Dermis microvascular lymphatic vessel endothelial cell (primary cell): ENCODE results near the gene PRR36. TPM values are rescaled to one million over a fixed set of nuclear protein-coding genes. Genes with fewer than 3 reads are reported as not detected.

Source experiments
- DNase-seq, 2 donors: peaks; one replicate each; pipeline versions ENCODE4 v3.0.0 to v3.0.0-alpha.2; 2010; ENCODE audit warnings: low read depth in 2 of 2
- total RNA-seq: library from RNA; depleted of rRNA; stranded (reverse); fragments of >200 nt; gene quantifications from 2 replicates; pipeline ENCODE4 v1.2.1, GENCODE V29; 2014

Gene PRR36
- total RNA-seq, 1 donor from 2014 or later = not detected

DNA sequence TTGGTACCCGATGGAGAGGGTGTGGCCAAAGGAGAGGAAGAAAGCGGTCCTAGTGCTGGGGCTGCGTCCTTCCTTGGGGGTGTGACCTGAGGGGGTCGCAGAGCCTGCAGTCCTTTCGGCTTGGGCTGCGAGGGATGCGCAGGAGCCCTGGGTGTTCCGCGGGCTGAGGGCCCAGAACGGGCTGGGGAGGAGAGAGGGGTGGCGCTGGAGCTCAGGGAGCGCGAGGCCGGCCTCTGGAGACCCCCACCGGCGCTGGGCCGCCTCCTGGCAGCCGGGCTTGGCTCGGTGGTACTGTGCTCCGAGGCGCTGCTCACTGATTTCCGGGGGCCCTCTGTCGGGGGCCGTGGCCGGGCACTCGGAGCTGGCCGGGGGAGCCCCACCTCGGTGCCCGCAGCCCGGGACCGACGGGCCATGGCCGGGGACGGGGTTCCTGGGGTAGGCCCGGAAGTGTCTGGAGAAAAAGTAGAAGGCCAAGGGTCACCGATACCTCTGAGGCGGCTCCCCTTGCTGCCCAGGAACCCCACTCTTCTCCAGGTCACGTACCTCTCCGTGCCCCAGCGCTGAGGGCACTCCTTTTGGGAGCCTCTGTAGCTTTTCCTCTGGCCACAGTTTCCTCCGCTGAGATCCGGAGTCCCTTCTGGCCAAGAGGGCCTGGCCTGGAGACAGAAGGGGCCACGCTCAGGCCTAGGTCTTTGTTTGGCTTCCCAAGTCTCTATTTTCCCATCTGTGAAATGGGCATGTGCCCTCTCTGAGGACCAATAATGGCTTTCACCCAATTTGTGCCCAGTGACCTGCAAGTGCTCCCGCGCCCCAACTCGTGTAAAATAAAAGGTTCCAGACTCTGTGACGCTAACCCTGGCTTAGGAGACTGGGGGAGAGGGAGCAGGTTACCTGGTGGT lies 1.6 kb downstream of the PRR36 start:
- DNase-seq = no peak

DNA sequence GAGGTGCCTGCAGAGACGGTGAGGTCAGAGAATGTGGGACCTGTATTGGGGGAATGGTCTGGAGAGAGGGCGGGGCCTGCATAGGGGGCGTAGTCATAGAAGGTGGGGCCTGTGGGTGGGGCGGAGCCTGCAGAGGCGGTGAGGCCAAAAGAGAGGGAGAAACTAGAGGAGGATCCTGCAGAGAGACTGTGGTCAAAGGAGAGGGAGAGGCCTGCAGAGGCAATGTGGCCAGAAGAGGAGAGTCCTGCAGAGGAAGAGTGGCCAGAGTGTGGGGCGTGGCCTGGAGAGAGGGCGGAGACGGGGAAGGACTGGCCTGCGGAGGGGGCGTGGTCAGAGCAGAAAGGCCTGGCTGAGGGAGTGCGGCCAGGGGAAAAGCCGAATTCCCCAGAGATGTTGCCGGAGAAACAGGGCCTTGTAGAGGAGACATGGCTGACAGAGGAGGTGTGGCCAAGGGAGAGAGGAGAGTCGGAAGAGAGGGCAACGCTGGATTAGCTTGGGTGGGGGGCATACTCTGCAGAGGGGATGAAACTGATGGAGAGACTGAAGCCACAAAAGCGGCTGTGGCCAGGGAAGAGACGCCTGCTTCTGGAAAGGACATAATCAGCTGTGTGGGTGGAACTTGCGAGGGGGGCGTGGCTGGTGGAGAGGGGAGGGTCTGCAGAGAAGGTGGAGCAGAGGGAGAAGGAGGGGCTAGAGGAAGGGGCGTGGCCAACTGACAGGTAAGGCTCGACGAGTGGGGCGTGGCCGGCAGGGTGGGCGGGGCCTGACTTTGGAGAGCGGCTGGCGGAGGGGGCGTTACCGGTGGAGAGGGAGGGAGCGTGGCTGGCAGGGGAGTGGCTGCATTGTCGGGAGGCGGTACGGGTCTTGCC lies 2.5 kb downstream of the PRR36 start:
- peak in 1 of 2 donors; percentile 66 for DNase-seq

DNA sequence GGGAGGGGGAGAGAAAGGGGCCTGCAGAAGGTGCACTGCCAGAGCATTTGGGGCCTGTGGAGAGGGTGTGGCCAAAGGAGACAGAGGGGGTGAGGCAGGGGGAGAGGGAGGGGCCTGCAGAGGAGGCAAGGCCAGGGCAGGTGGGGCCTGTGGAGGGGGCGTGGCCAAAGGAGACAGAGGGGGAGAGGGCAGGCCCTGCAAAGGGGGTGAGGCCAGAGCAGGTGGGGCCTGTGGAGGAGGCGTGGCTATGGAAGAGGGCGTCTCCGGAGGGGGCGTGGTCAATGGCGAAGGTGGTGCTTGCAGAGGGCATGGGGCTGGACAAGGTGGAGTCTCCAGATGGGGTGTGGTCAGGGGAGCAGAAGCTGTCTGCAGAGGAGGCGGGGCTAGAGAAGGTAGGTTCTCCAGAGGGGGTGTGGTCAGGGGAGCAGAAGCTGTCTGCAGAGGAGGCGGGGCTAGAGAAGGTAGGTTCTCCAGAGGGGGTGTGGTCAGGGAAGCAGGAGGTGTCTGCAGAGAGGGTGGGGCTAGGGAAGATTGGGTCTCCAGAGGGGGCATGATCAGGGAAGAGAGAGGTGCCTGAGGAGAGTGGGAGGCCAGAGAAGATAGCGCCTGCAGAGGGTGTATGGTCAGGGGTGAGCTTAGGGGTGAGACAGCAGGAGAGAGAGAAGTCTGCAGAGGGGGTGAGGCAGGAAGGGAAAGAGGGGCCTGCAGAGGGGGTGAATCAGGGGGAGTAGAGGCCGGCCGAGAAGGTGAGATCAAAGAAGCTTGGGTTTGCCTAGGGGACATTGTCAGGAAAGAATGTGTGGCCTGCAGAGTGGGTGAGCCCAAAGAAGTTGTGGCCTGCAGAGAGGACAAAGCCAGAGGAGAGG lies 3.4 kb downstream of the PRR36 start:
- peak in 1 of 2 donors; percentile 56 for DNase-seq

- peak in 1 of 2 donors; percentile 40 for DNase-seq
Measured at GRCh38 chr19:7869910-7870511, 4.2 kb downstream of the PRR36 start.

GRCh38 chr19:7869453-7869909 lies 4.7 kb downstream of the PRR36 start:
- peak in 1 of 2 donors; percentile 55 for DNase-seq

DNA sequence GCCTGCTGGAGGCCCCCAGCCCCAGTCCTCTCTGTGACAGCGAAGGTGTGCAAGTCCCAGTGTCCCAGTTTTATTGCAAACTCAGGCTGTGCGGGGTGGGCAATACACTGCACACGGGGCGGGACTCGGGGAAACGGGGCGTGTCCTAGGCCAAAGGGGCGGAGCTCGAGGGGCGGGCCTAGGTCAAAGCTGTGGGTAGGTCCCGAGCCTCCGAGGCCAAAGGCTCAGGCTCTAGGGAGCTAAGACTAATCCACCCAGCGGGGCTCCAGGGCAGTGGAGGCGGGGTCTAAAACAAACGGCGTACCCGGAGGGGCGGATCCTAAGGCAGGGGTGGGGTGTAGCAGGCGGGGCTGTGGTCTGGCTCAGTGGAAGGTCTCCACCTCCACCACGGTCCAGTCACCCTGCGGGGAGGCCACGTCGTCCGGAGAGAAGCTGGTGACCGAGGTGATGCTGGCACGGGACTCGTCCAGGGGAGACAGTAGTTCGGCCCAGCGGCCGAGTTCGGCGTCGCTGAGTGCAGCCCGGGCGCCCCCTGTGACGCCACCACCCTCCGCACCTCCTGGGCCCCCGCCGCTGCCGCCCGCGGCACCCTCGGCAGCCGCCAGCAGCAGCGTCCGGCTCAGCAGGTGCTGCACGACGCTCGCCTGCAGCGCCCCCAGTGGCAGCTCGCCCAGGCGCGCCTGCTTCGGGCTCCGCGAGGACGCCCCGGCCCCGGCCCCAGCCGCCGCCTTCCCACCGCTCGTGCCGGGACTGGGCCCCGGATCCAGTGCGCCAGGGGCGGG lies 5.3 kb downstream of the PRR36 start:
- DNase-seq = peak in 1 of 2 donors; percentile 67

GRCh38 chr19:7868326-7868670 lies 5.9 kb downstream of the PRR36 start:
- DNase-seq = no peak

DNA sequence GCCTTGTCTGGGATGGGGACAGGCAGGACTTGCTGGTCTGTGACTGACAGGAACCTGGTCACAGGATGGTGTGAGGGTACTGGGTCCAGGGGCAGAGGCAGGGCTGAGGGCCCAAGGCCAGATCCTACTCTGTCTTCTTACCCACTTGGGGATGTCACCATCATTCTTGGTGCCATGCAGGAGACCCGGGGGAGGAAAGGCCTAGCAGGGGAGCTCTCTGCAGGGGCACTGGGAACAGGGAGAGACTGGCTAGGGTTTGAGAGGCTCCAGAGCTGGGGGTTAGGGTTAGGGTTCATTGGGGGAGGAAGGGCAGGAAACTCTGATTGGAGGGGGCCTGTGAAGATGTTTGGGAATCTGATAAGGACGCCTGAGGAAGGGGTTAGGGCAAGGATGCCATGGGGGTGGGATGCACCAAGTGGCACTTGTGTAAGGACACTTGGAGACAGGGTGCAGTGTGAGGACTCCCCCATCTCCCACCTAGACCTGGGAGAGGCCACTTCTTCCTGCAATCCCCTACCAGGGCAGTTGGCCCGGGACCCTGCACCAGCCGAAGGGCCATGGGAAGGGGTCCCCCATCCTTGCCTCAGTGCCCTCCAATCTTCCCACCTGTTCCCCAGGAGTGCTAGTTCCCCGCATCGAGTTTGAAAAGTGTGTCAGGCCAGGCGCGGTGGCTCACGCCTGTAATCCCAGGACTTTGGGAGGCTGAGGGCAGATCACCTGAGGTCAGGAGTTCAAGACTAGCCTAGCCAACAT lies 6.9 kb downstream of the PRR36 start:
- no peak for DNase-seq

DNA sequence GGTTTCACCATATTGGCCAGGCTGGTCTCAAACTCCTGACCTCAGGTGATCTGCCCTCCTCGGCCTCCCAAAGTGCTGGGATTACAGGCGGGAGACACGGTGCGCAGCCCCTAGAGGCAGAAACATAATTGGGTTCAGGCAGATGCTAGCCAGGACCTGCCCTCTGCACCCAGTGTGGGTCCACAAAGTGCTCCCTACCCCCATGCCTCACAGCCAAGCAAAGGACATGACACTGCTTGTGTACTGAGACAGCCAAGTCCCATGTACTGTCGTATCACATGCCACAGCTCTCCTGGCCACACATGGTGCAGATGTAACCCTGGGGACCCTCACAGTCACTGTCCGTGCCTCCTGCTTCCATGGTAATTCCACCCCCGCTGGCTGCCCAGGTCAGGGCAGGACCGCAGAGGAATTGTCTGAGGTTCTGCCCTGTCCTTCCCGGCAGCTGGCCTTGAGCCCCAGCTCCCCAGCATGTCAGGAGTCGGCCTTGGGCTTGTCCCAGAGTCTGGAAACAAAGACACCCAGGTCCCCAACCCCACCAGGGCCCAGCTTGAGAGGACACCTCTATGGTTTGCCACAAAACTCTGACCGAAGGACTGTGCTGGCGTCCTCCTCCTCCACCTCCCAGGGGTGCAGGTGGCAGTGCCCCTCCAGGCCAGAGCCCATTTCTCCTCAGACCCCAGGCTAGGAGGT lies 7.6 kb downstream of the PRR36 start:
- DNase-seq = no peak

DNA sequence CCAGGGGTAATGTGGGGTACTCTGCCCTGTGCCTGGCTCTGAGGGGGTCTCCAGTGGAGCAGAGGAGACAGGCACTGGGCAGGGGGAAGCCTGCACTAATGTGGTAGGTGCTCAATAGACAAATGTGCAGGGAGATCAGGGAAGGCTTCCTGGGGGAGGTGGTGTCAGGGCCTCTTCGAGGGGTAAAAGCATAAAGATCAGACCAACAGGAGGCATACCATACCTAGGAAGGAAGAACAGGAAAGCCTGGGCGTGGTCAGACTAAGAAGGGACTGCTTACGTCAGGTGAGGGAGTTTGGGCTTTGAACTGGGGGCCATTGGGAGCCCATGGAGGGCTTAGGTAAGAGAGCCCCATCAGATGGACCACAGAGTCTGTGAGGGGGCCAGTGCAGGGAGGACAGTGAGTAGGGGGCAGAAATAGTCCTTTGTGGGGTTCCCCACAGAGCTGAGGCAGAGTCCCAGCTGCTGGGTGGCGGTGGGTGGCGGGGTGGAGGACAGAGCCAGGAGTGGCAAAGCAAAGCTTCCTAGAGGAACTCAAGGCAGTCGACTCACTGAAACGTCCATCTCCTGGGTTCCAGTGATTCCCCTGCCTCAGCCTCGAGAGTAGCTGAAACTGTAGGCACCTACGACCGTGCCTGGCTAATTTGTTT lies 8.8 kb downstream of the PRR36 start:
- DNase-seq = no peak

DNA sequence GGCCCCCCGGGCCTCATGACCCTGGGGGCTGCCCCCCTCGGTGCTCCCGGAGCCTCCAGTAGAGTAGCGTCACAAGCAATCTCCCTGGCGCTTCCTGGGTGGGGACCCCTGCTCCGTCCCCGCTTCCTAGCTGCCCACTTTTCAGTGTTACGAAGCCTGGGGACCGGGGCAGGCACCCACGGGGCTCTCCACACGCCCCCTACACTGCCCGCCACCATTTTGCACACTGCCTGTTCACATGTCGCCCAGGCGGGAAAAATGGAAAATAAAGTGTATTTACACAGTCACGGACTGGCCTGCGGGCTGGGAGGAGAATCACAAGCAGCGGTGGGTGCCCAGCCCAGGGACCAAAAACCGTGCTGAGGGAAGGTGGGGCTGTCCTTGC lies 9.5 kb downstream of the PRR36 start:
- no peak for DNase-seq

- DNase-seq = no peak
Measured at GRCh38 chr19:7863971-7864689, 10.1 kb downstream of the PRR36 start.

DNA sequence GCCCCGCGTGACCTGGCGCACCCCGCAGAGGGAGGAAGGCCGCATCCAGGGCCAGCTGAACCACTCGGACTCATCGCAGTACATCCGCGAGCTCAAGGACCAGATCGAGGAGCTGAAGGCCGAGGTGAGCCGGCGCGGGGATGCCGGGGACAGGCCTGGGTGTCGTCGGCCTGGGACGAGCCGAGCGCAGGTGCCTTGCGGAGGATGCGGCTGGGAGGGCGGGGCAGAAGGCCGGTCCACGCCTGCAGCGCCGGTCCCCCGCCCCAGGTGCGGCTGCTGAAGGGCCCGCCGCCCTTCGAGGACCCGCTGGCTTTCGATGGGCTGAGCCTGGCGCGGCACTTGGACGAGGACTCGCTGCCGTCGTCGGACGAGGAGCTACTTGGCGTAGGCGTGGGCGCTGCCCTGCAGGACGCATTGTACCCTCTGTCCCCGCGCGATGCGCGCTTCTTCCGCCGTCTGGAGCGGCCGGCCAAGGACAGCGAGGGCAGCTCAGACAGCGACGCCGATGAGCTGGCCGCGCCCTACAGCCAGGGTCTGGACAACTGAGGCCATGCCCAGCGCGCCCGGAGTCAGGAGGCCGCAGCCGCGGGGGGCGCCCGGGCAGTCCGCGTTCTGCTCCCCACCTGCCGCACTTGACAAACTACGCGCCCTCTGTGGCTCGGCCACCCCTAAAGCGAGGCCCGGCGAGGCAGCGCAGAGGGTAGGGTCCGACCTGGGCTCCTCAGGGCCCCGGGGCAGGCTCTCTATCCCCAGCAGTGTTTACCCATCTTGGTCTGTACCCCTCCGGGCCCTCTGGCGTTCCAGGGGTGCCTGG lies 10.8 kb downstream of the PRR36 start:
- no peak for DNase-seq

DNA sequence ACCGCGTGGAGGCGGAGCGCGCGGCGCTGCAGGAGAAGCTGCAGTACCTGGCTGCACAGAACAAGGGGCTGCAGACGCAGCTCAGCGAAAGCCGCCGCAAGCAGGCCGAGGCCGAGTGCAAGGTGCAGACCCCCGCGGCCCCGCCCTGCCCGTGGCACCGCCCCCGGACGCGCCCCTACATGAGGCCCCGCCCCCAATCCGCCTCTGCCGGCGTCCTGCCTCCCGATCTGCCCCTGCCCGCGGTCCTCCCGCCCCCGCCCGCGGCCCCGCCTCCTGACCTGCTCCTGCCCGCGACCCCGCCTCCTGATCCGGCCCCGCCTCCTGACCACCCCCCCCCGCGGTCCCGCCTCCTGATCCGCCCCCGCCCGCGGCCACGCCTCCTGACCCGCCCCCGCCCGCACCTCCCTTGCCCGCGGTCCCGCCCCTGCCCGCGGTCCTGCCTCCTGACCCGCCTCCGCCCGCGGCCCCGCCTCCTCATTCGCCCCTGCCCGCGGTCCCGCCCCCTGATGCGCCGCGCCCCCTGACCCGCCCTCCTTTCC lies 11.7 kb downstream of the PRR36 start:
- peak in 1 of 2 donors; percentile 72 for DNase-seq

DNA sequence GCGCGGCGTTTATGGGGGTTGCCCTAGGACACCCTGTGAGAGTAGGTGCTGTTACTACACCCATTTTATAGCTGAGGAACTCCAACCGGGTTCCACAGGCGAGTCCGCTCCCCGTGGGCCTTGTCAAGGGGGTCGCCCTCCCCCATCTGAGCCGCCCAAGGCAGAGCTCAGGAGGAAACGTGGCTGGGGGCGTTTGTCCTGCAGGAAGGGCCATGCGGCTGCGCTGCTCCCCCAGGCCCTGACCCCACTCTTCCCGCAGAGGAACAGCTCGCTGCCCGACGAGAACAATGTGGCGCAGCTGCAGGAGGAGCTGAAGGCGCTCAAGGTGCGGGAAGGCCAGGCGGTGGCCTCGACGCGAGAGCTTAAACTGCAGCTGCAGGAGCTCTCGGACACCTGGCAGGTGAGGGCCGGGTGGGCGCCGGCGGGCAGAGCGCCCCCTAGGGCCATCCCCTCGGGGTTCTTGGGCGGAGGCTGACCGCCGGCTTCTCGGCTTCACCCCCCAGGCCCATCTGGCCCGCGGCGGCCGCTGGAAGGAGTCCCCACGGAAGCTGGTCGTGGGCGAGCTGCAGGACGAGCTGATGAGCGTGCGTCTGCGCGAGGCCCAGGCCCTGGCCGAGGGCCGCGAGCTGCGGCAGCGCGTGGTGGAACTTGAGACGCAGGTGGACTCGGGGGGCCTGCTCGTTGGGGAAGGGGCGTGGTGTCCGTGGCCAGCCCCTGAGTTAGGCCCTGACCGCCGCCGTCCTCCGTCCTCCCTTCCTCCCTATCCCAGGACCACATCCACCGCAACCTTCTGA lies 12.4 kb downstream of the PRR36 start:
- DNase-seq = no peak
